ENCODE data around the gene SLC9A3.
A peak's percentile ranks its signal among the peaks of the same experiment; 100 is the strongest.

SLC9A3 gene

GRCh38 chr5:442335-443238, 81.7 kb downstream of the SLC9A3 start, which contains the start of gene EXOC3:
Gene EXOC3 (plus strand): TSS chr5:443176. CDS start chr5:446206, 3,030 bp downstream.
- DNase-seq (ENCODE audit: low read depth) = peak; percentile 63

GRCh38 chr5:441996-442334, 82.3 kb downstream of the SLC9A3 start:
- no peak for DNase-seq (ENCODE audit: low read depth)

GRCh38 chr5:440401-441201, 83.6 kb downstream of the SLC9A3 start:
- DNase-seq (ENCODE audit: low read depth) = no peak

- no peak for DNase-seq (ENCODE audit: low read depth)
Measured at GRCh38 chr5:439636-440035, 84.6 kb downstream of the SLC9A3 start.

- DNase-seq (ENCODE audit: low read depth) = no peak
Measured at GRCh38 chr5:439181-439580, 85.1 kb downstream of the SLC9A3 start.

- no peak for DNase-seq (ENCODE audit: low read depth)
Measured at GRCh38 chr5:438481-438981, 85.7 kb downstream of the SLC9A3 start.

- DNase-seq (ENCODE audit: low read depth) = no peak
Measured at GRCh38 chr5:437281-437771, 86.9 kb downstream of the SLC9A3 start.

GRCh38 chr5:436641-436975, 87.6 kb downstream of the SLC9A3 start:
- DNase-seq (ENCODE audit: low read depth) = no peak

GRCh38 chr5:435961-436640, 88.1 kb downstream of the SLC9A3 start:
- DNase-seq (ENCODE audit: low read depth) = no peak

- no peak for DNase-seq (ENCODE audit: low read depth)
Measured at GRCh38 chr5:435156-435790, 89.0 kb downstream of the SLC9A3 start.

GRCh38 chr5:434443-435146, 89.7 kb downstream of the SLC9A3 start:
- no peak for DNase-seq (ENCODE audit: low read depth)

- DNase-seq (ENCODE audit: low read depth) = no peak
Measured at GRCh38 chr5:433836-434235, 90.4 kb downstream of the SLC9A3 start.

GRCh38 chr5:432928-433791, 91.1 kb downstream of the SLC9A3 start:
- DNase-seq (ENCODE audit: low read depth) = no peak

- DNase-seq (ENCODE audit: low read depth) = no peak
Measured at GRCh38 chr5:432201-432927, 91.9 kb downstream of the SLC9A3 start.

- DNase-seq (ENCODE audit: low read depth) = no peak
Measured at GRCh38 chr5:431711-432050, 92.6 kb downstream of the SLC9A3 start.

- peak; percentile 29 for DNase-seq (ENCODE audit: low read depth)
Measured at GRCh38 chr5:431001-431710, 93.1 kb downstream of the SLC9A3 start.

GRCh38 chr5:430214-430925, 93.9 kb downstream of the SLC9A3 start:
- no peak for DNase-seq (ENCODE audit: low read depth)

GRCh38 chr5:429453-430188, 94.6 kb downstream of the SLC9A3 start:
- no peak for DNase-seq (ENCODE audit: low read depth)
